ENCODE results near the gene EYA2.
A peak's percentile ranks its signal among the peaks of the same experiment; 100 is the strongest.

EYA2 gene

GRCh38 chr20:47127999-47128398 lies 233.4 kb downstream of the EYA2 start:
- H3K4me1 Mint-ChIP-seq = no peaks in the 10 kb centered on the region
- H3K9me3 Mint-ChIP-seq = no peaks in the 10 kb centered on the region
- H3K27ac Mint-ChIP-seq = no peak overlapping the region
- DNase-seq (no peak), ATAC-seq (no peak)
- H3K4me3 Mint-ChIP-seq = no peak overlapping the region
- peaks cover 35% of the 10 kb centered on the region for H3K27me3 Mint-ChIP-seq

GRCh38 chr20:47129306-47129705 lies 234.7 kb downstream of the EYA2 start:
- Mint-ChIP-seq H3K9me3 (no peaks in the 10 kb centered on the region), H3K27me3 (peaks cover 35% of the 10 kb centered on the region), H3K4me1 (no peaks in the 10 kb centered on the region), H3K4me3 (no peak overlapping the region), H3K27ac (no peak overlapping the region)
- ATAC-seq (no peak), DNase-seq (no peak)

GRCh38 chr20:47133809-47134456 lies 239.3 kb downstream of the EYA2 start:
- Mint-ChIP-seq H3K27ac (no peak overlapping the region), H3K9me3 (no peaks in the 10 kb centered on the region), H3K4me3 (no peak overlapping the region), H3K4me1 (no peaks in the 10 kb centered on the region), H3K27me3 (peaks cover 23% of the 10 kb centered on the region)
- DNase-seq (no peak), ATAC-seq (no peak)

DNA sequence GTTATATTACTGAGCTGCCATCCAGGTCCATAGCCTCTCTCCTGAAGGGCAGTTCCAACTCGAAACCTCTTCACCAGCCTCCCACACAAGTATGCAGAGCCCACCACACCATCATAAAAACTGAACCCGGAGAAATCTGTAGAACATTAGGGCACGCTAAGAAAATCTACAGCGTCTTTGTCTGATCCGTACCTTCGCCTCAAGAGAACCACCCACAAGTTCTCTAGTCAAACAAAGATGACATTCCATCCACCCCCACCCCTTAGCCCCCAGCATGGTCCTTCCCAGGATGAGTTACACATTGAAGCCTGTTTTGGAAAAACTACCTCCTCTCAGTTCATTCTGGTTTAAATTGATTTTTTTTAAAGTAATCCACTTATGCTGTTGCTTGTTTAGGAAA lies 242.1 kb downstream of the EYA2 start:
- no peaks in the 10 kb centered on the region for H3K4me1 Mint-ChIP-seq
- DNase-seq = no peak
- no peaks in the 10 kb centered on the region for H3K9me3 Mint-ChIP-seq
- no peak overlapping the region for H3K27ac Mint-ChIP-seq
- H3K27me3 Mint-ChIP-seq = peaks cover 14% of the 10 kb centered on the region
- no peak overlapping the region for H3K4me3 Mint-ChIP-seq
- no peak for ATAC-seq

- Mint-ChIP-seq H3K4me3 (no peak overlapping the region), H3K9me3 (no peaks in the 10 kb centered on the region), H3K27me3 (peaks cover 14% of the 10 kb centered on the region), H3K4me1 (no peaks in the 10 kb centered on the region), H3K27ac (peak overlapping the region in 1 of 2 donors; percentile 49)
- ATAC-seq (no peak), DNase-seq (no peak)
These were observed 242.7 kb downstream of the EYA2 start for GRCh38 chr20:47137231-47137870.

GRCh38 chr20:47139934-47140535 lies 245.4 kb downstream of the EYA2 start:
- H3K9me3 Mint-ChIP-seq = no peaks in the 10 kb centered on the region
- H3K27ac Mint-ChIP-seq = peak overlapping the region in 1 of 2 donors; percentile 1
- peaks cover 27% of the 10 kb centered on the region for H3K27me3 Mint-ChIP-seq
- no peak for DNase-seq
- ATAC-seq = no peak
- H3K4me3 Mint-ChIP-seq = no peak overlapping the region
- no peaks in the 10 kb centered on the region for H3K4me1 Mint-ChIP-seq

DNA sequence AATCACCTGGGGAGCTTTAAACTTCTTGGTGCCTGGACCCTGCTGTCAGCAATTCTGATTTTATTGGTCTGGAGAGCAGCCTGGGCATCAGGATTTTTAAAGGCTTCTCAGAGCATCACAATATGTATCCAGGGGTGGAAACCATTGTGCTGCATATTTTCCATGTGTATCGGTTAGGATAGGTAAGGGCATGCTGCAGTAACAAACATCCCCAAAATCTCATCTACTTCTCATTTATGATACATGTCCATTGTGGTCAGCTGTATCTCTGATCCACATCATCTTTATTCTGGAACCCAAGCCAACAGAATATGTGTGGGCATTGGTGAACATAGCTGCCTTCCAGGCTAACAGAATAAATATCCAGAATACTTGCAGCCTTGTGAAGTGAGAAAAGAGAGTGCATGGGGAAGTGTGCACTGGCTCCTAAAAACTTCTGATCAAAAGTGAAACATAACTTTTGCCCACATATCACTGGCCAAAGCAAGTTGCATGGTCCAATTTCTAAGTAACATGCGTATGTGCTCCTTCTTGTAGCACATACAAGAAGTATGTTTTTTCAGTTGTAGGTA lies 246.8 kb downstream of the EYA2 start:
- DNase-seq = no peak
- no peaks in the 10 kb centered on the region for H3K4me1 Mint-ChIP-seq
- no peak overlapping the region for H3K27ac Mint-ChIP-seq
- no peak for ATAC-seq
- H3K4me3 Mint-ChIP-seq = no peak overlapping the region
- H3K27me3 Mint-ChIP-seq = peaks cover 29% of the 10 kb centered on the region
- no peaks in the 10 kb centered on the region for H3K9me3 Mint-ChIP-seq

GRCh38 chr20:47141941-47142773 lies 247.5 kb downstream of the EYA2 start:
- H3K27me3 Mint-ChIP-seq = peaks cover 22% of the 10 kb centered on the region
- H3K4me3 Mint-ChIP-seq = no peak overlapping the region
- DNase-seq (no peak), ATAC-seq (no peak)
- no peaks in the 10 kb centered on the region for H3K9me3 Mint-ChIP-seq
- no peak overlapping the region for H3K27ac Mint-ChIP-seq
- H3K4me1 Mint-ChIP-seq = no peaks in the 10 kb centered on the region

DNA sequence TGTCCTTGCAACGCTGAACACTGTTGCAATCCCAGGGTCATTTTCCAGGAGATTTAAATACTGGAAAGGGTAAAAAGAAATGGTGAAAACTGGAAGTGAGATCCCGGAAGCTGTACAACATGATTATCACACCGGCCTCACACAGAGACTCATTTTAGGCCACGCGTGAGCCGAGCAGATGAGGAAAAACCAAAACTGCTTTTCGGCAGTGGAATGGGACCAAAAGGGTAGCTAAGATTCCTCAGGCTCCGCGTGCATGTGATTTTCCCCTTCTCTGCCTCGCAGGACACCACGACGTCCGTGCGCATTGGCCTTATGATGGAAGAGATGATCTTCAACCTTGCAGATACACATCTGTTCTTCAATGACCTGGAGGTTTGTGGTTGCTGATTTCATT lies 248.1 kb downstream of the EYA2 start:
- no peak overlapping the region for H3K4me3 Mint-ChIP-seq
- DNase-seq (no peak), ATAC-seq (no peak)
- H3K27me3 Mint-ChIP-seq = peaks cover 16% of the 10 kb centered on the region
- no peaks in the 10 kb centered on the region for H3K4me1 Mint-ChIP-seq
- no peaks in the 10 kb centered on the region for H3K9me3 Mint-ChIP-seq
- no peak overlapping the region for H3K27ac Mint-ChIP-seq

DNA sequence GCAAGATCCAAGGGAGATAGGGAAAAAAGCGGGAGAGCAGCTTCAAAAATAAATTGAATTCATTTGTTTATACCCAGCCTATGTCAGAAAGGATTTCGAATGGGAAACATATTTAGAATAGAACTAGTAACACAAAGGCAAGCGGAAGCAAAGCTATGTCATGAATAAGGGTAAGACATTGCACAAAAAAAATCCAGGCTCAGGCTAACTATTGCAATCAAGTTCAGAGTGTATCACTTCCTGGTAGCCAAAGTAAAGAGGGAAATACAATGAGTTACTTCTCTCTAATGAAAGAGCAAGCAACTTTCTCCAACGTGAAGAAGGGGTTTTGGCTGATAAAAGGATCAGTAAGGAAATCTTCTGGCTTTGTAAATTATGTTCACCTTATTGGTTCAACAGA lies 249.0 kb downstream of the EYA2 start:
- H3K4me3 Mint-ChIP-seq = no peak overlapping the region
- DNase-seq (no peak), ATAC-seq (no peak)
- no peaks in the 10 kb centered on the region for H3K9me3 Mint-ChIP-seq
- no peaks in the 10 kb centered on the region for H3K4me1 Mint-ChIP-seq
- no peak overlapping the region for H3K27ac Mint-ChIP-seq
- peaks cover 16% of the 10 kb centered on the region for H3K27me3 Mint-ChIP-seq

GRCh38 chr20:47144463-47144862 lies 249.8 kb downstream of the EYA2 start:
- ATAC-seq (no peak), DNase-seq (no peak)
- Mint-ChIP-seq H3K4me3 (no peak overlapping the region), H3K27ac (no peak overlapping the region), H3K27me3 (peaks cover 16% of the 10 kb centered on the region), H3K4me1 (no peaks in the 10 kb centered on the region), H3K9me3 (no peaks in the 10 kb centered on the region)

GRCh38 chr20:47146686-47147085 lies 252.0 kb downstream of the EYA2 start:
- Mint-ChIP-seq H3K27ac (no peak overlapping the region), H3K4me1 (no peaks in the 10 kb centered on the region), H3K9me3 (no peaks in the 10 kb centered on the region), H3K27me3 (peaks cover 16% of the 10 kb centered on the region), H3K4me3 (no peak overlapping the region)
- ATAC-seq (no peak), DNase-seq (no peak)

GRCh38 chr20:47148059-47148458 lies 253.4 kb downstream of the EYA2 start:
- Mint-ChIP-seq H3K27ac (no peak overlapping the region), H3K9me3 (no peaks in the 10 kb centered on the region), H3K27me3 (peaks cover 15% of the 10 kb centered on the region), H3K4me3 (no peak overlapping the region), H3K4me1 (no peaks in the 10 kb centered on the region)
- ATAC-seq (no peak), DNase-seq (no peak)

DNA sequence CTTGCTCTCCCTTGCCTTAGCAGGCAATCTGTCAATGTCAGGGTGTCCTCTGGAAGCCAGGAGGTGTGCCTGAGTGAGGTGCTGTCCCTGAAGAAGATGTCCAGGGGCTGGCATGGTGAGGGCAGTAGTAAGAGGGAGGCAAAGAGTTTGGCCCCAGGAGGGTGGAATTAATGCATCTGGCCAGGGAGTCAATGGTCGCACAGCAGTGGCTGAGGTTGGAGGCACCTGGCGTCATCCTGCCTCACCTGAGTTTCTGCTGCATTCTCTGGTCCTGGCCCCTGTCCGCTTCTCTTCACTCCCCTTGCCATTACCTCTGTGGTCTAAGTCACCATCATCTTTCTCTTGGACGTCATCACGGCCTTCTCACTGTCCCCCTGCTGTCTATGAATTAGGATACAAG lies 255.3 kb downstream of the EYA2 start:
- no peak overlapping the region for H3K4me3 Mint-ChIP-seq
- H3K4me1 Mint-ChIP-seq = no peaks in the 10 kb centered on the region
- H3K27ac Mint-ChIP-seq = no peak overlapping the region
- ATAC-seq (no peak), DNase-seq (no peak)
- H3K27me3 Mint-ChIP-seq = peaks cover 13% of the 10 kb centered on the region
- no peaks in the 10 kb centered on the region for H3K9me3 Mint-ChIP-seq

DNA sequence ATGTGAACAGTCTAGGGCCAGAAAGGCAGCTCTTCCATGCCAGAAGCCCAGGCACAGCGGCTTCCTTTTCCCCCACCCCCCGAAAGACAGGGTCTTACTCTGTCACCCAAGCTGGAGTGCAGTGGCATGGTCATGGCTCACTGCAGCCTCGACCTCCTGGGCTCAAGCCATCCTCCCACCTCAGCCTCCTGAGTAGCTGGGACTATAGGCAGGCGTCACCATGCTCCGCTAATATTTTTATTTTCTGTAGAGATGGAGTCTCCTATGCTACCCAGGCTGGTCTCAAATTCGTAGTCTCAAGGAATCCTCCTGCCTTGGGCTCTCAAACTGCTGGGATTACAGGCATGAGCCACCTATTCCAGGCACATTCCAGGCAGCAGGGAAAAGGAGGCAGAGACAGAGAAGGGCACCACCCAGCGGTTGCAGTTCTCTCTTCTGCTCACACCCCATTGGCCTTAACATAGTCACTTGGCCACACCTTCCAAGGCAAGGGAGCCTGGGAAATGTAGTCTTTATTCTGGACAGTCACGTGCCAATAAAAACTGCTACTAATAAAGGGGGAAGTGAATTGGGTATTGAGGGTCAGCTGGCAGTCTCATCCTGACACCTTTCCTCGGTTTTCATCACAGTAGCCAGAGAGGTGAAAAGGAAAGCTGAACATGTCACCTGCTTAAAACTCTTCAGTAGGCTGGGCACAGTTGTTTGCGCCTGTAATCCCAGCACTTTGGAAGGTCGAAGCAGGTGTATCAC lies 255.9 kb downstream of the EYA2 start:
- peak; percentile 66 for ATAC-seq
- no peak for DNase-seq
- peaks cover 9% of the 10 kb centered on the region for H3K27me3 Mint-ChIP-seq
- H3K4me1 Mint-ChIP-seq = no peaks in the 10 kb centered on the region
- H3K9me3 Mint-ChIP-seq = no peaks in the 10 kb centered on the region
- no peak overlapping the region for H3K27ac Mint-ChIP-seq
- H3K4me3 Mint-ChIP-seq = no peak overlapping the region

Measured in stimulated activated naive CD8-positive, alpha-beta T cell treated with anti-CD3 and anti-CD28 coated beads, Interleukin-15, amount 100 ng/mL, for 72 hours (primary cell).